Uterus (tissue), 4 donors: ENCODE results near the gene VAV1. TPM values are rescaled to one million over a fixed set of nuclear protein-coding genes. Genes with fewer than 3 reads are reported as not detected.

Source experiments
- DNase-seq, 2 donors: peaks; one replicate each; pipeline ENCODE4 v3.0.0-alpha.2; 2019 to 2020
- H3K27ac ChIP-seq, 2 donors: fragments of 200-600 bp; sonication (generic); 1 replicate in 1 of 2; 2 replicates in 1 of 2; pipeline ENCODE4 v1.5.1; 2016 to 2018
- H3K27me3 ChIP-seq, 2 donors: fragments of 200-600 bp; sonication (generic); one replicate each; pipeline ENCODE4 v1.5.1; 2018 to 2019; ENCODE audit warnings: control low read depth in 1 of 2
- H3K36me3 ChIP-seq, 2 donors: fragments of 200-600 bp; sonication (generic); one replicate each; pipeline ENCODE4 v1.5.1; 2019; ENCODE audit warnings: control low read depth in 1 of 2
- H3K4me1 ChIP-seq, 2 donors: fragments of 200-600 bp; sonication (generic); one replicate each; pipeline ENCODE4 v1.5.1; 2018 to 2019; ENCODE audit warnings: control low read depth in 1 of 2
- H3K4me3 ChIP-seq, 2 donors: fragments of 200-600 bp; sonication (generic); 1 replicate in 1 of 2; 2 replicates in 1 of 2; pipeline ENCODE4 v1.5.1; 2018 to 2019; ENCODE audit warnings: mild to moderate bottlenecking in 1 of 2
- H3K9me3 ChIP-seq, 2 donors: fragments of 200-600 bp; sonication (generic); one replicate each; pipeline ENCODE4 v1.5.1; 2019; ENCODE audit warnings: control low read depth in 1 of 2
- POLR2A ChIP-seq, 2 donors: fragments of 450-650 bp; IDR thresholded peaks; one replicate each; pipeline ENCODE4 v1.6.1; 2016; ENCODE audit warnings: antibody characterized with exemption in 2 of 2, mild to moderate bottlenecking in 1 of 2, moderate library complexity in 1 of 2
- intact Hi-C: fragments of 100-400 bp; cut with DNase I; formaldehyde crosslinking; loops from one replicate; pipeline ENCODE4 v1.15.1; 2023; ENCODE audit warnings: low total_unique reads
- microRNA-seq: library from miRNA; unstranded; fragments of <30 nt; microRNA quantifications from one replicate; pipeline ENCODE4, GENCODE V29; 2016; ENCODE audit warnings: borderline microRNAs expressed, borderline replicate concordance
- total RNA-seq, 4 donors: library from RNA; depleted of rRNA in 3 of 4; stranded (reverse); fragments of >200 nt in 3 of 4; gene quantifications; one replicate each; pipeline versions ENCODE4 v1.1.0 to v1.2.4, GENCODE V29; 2014 to 2023
- TF ChIP-seq, protein P1 (sequence below), 4 experiments: fragments of 200-600 bp in 2 of 4; fragments of 450-650 bp in 2 of 4; sonication (generic) in 2 of 4; IDR thresholded peaks; one replicate each; pipeline ENCODE4 v1.5.1; 2016 to 2019; ENCODE audit warnings: antibody characterized with exemption in 4 of 4, mild to moderate bottlenecking in 2 of 4, moderate library complexity in 1 of 4
- donor health status: DM: yes; HTN: yes; CAD: no.

Gene VAV1
- total RNA-seq, 4 donors from 2014 or later, result 0.29 to 7.9 (median 4.6) TPM

DNA sequence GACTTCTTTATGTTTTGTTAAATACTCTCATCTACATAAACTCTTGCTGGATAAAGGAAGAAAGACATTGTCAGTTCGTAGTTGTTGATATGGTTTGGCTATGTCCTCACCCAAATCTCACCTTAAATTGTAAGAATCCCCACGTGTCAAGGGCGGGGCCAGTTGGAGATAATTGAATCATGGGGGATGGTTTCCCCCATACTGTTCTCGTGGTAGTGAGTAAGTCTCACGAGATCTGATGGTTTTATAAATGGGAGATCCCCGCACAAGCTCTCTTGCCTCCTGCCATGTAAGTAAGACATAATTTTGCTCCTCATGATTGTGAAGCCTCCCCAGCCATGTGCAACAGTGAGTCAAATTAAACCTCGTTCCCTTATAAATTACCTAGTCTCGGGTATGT is 118.4 kb downstream of the VAV1 start:
- Histone ChIP-seq H3K4me1 (no peaks in the 10 kb centered on the region), H3K27me3 (no peaks in the 10 kb centered on the region), H3K27ac (no peak overlapping the region), H3K4me3 (no peak overlapping the region), H3K9me3 (no peaks in the 10 kb centered on the region), H3K36me3 (no peaks in the 10 kb centered on the region)
- TF ChIP-seq, protein P1, sequence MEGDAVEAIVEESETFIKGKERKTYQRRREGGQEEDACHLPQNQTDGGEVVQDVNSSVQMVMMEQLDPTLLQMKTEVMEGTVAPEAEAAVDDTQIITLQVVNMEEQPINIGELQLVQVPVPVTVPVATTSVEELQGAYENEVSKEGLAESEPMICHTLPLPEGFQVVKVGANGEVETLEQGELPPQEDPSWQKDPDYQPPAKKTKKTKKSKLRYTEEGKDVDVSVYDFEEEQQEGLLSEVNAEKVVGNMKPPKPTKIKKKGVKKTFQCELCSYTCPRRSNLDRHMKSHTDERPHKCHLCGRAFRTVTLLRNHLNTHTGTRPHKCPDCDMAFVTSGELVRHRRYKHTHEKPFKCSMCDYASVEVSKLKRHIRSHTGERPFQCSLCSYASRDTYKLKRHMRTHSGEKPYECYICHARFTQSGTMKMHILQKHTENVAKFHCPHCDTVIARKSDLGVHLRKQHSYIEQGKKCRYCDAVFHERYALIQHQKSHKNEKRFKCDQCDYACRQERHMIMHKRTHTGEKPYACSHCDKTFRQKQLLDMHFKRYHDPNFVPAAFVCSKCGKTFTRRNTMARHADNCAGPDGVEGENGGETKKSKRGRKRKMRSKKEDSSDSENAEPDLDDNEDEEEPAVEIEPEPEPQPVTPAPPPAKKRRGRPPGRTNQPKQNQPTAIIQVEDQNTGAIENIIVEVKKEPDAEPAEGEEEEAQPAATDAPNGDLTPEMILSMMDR (IDR thresholded peaks at IDR 0.05), result no peak
- TF ChIP-seq POLR2A (IDR thresholded peaks at IDR 0.05), result no peak
- intact Hi-C loops, result no loop called here
- no peak for DNase-seq

DNA sequence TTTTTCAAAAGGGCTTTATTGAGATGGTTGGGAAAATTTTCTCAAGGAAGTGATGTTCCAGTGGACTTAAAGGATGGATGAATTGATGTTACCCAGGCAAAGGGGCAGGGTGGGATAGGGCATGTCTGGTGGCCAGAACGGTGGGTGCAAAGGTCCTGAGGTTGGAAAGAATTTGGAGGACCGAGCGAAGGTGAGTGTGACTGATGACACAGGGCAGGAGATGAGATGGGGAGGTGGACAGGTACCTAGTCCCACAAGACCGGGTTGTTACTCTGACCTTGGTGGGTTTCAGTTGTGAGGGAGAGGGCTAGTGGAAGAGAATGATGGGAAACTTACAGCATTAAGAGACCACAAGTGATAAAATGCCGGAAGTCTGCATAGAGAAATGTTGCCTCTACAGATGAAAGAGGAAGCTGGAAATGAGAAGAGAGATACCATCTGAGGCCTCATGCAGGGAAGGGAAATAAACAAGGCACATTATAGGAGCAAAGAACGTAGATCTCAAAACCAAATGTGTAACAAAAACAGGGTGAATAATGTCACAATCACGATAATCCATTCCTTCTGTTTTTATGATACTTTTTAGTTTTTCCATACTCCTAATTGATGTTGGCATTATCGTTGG is 119.4 kb downstream of the VAV1 start:
- Histone ChIP-seq H3K27ac (no peak overlapping the region), H3K9me3 (no peaks in the 10 kb centered on the region), H3K4me3 (no peak overlapping the region), H3K27me3 (no peaks in the 10 kb centered on the region), H3K4me1 (no peaks in the 10 kb centered on the region), H3K36me3 (no peaks in the 10 kb centered on the region)
- intact Hi-C loops, result no loop called here
- no peak for TF ChIP-seq POLR2A (IDR thresholded peaks at IDR 0.05)
- TF ChIP-seq, protein P1 (IDR thresholded peaks at IDR 0.05), result no peak
- DNase-seq, result no peak

DNA sequence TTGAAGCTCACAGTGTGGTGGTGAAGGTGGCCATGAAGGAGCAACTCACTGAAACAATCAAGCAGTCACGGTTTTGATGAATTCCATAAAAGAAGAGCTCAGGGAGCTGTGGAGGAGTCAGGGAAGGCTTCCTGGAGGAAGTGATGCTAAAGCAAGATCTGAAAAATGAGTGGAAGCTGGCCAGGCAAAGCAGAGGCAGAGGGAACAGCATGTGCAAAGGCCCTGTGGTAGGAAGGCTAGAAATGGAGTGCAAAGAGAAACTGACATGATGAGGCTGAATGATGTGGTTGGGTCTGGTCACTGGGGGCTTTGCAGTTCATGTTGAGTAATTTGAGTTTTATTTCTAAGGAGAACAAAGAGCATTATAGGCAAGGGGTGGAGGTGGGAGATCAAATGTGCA is 121.8 kb downstream of the VAV1 start:
- H3K4me3 ChIP-seq, result no peak overlapping the region
- TF ChIP-seq POLR2A (IDR thresholded peaks at IDR 0.05), result no peak
- no peaks in the 10 kb centered on the region for H3K36me3 ChIP-seq
- no peaks in the 10 kb centered on the region for H3K27me3 ChIP-seq
- intact Hi-C loops, result no loop called here
- no peak overlapping the region for H3K27ac ChIP-seq
- DNase-seq, result no peak
- no peaks in the 10 kb centered on the region for H3K4me1 ChIP-seq
- no peaks in the 10 kb centered on the region for H3K9me3 ChIP-seq

DNA sequence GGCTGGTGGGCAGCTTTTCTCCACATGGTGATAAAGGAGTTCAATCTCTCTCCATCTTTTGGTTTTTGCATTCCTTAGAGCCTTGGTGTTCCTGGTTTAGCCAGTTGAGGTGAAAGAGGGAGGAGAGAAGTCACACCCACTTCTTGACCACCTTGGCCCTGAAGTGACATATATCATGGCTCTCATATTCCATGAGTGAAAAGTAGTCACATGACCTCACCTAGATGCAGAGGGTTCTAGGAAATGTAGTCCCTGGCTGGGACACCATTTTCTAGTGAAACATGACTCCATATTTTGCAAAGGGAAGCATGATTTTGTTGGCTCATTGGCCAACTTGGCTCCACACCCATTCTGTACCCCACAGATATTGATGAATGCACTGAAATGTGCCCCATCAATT is 130.9 kb downstream of the VAV1 start:
- Histone ChIP-seq H3K27ac (no peak overlapping the region), H3K4me1 (no peaks in the 10 kb centered on the region), H3K4me3 (no peak overlapping the region), H3K27me3 (no peaks in the 10 kb centered on the region), H3K9me3 (peaks cover 0 to 11% of the 10 kb centered on the region in 2 donors), H3K36me3 (no peaks in the 10 kb centered on the region)
- intact Hi-C loops, result no loop called here
- DNase-seq, result no peak
- no peak for TF ChIP-seq POLR2A (IDR thresholded peaks at IDR 0.05)
- TF ChIP-seq, protein P1 (IDR thresholded peaks at IDR 0.05), result no peak

DNA sequence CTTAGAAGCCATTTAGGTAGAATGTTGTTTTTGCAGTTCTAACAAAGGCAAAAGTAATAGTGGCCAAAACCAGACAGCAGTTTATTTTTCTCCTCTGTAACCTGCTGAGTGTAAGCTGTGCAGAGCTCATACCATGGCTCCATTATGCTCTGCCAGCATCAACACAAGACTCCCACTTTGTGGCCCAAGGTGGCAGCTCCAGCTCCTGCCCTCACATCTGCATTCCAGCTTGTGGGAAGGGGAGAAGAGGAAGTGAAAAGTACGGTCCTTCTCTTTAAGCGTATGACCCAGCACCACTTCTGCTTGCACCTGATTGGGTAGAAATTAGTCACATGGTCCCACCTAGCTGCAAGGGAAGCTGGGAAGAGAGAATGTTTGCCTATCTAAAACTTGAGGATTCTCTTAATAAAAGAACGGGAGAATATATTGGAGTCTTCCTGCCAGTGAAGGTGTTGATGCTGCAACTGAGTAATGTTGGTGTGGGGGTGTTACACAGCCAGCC is 134.1 kb downstream of the VAV1 start:
- no peak for DNase-seq
- H3K9me3 ChIP-seq, result peaks cover 0 to 11% of the 10 kb centered on the region in 2 donors
- intact Hi-C loops, result no loop called here
- TF ChIP-seq, protein P1 (IDR thresholded peaks at IDR 0.05), result no peak
- no peak for TF ChIP-seq POLR2A (IDR thresholded peaks at IDR 0.05)
- H3K27me3 ChIP-seq, result no peaks in the 10 kb centered on the region
- H3K4me1 ChIP-seq, result no peaks in the 10 kb centered on the region
- H3K4me3 ChIP-seq, result no peak overlapping the region
- H3K36me3 ChIP-seq, result no peaks in the 10 kb centered on the region
- no peak overlapping the region for H3K27ac ChIP-seq

Small RNA genes lying within 50 kb of the gene (microRNA-seq; reads per million reads assigned to microRNA genes)
- not detected for gene MIR6791

Other genes with a start within 250 kb of the VAV1 start
- gene TNFSF9, start 241.7 kb upstream of the VAV1 start, total RNA-seq, result under 1 TPM in 1 of 4 donors, not detected in 3; 0.28 TPM
- gene CD70, start 181.6 kb upstream of the VAV1 start, total RNA-seq, result 1 to 10 TPM in 1 of 4 donors, not detected in 3; 1.2 TPM
- gene TNFSF14, start 102.5 kb upstream of the VAV1 start, total RNA-seq, result 1 to 10 TPM in 1 of 4 donors, under 1 TPM in 2, not detected in 1; 0.28 to 3.1 (median 0.59) TPM
- gene C3, start 52.1 kb upstream of the VAV1 start, total RNA-seq, result 1,000 to 10,000 TPM in 1 of 4 donors, 100 to 1,000 TPM in 2, 10 to 100 TPM in 1; 45.4 to 1,093 (median 422) TPM
- 100 to 1,000 TPM in 2 of 4 donors, 10 to 100 TPM in 2; 38.6 to 147 (median 111) TPM for gene GPR108, start 35.1 kb upstream of the VAV1 start, total RNA-seq
- gene TRIP10, start 33.0 kb upstream of the VAV1 start, total RNA-seq, result 100 to 1,000 TPM in 1 of 4 donors, 10 to 100 TPM in 3; 36.0 to 144 (median 48.2) TPM
- 1 to 10 TPM in 2 of 4 donors, not detected in 2; 1.0 to 5.4 TPM for gene SH2D3A, start 5.3 kb upstream of the VAV1 start, total RNA-seq
- 1 to 10 TPM in 1 of 4 donors, under 1 TPM in 1, not detected in 2; 0.21 to 1.0 TPM for gene ADGRE1, start 114.9 kb downstream of the VAV1 start, total RNA-seq
- gene MBD3L2B, start 248.7 kb downstream of the VAV1 start, total RNA-seq, result not detected